SK-MEL-5 (cell line): ENCODE data around the gene ZBTB7C. TPM values are rescaled to one million over a fixed set of nuclear protein-coding genes. Genes with fewer than 3 reads are reported as not detected.

Experiments used
- DNase-seq: peaks from one replicate; pipeline ENCODE4 v3.0.0-alpha.2; 2016; ENCODE audit warnings: low read depth, low spot score
- in situ Hi-C: cut with HindIII; loops from 2 replicates; pipeline ENCODE4 v1.10.0; 2016; ENCODE audit warnings: low sequenced_read_pairs, high pct_unique_total_duplicates, low pct_unique_long_range_greater_than_20kb
- total RNA-seq: library from RNA; depleted of rRNA; stranded (reverse); fragments of >200 nt; shearing (Covaris generic); gene quantifications from 2 replicates; pipeline ENCODE4 v1.2.3, GENCODE V29; 2014

ZBTB7C gene
- total RNA-seq, 1 experiment from 2014 or later = not detected

- in situ Hi-C loops = no loop called here
Observed at GRCh38 chr18:48398074-48398473, 11.1 kb downstream of the ZBTB7C start.

DNA sequence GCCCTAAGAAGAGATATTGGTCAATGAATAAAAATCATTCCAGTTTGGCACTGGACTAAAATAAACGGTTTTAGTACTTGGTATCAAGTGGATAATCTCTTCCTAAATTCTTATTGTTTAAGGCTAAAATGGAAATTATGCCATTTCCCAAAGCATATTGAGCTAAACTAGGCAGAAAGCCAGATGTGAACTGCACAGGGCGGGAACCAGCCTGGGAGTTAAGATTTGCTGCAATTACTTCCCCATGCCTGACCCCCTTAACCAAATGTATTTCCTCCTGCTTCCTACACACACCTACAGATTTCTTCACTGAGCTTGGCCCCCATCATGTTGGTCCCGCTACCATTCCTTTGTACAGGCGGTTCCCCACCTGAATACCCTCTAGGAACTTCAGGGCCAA is 12.2 kb downstream of the ZBTB7C start:
- in situ Hi-C loops = no loop called here
- DNase-seq = no peak

More at GRCh38 chr18:48398074-48398473, 11.1 kb downstream of the ZBTB7C start:
- DNase-seq = no peak

DNA sequence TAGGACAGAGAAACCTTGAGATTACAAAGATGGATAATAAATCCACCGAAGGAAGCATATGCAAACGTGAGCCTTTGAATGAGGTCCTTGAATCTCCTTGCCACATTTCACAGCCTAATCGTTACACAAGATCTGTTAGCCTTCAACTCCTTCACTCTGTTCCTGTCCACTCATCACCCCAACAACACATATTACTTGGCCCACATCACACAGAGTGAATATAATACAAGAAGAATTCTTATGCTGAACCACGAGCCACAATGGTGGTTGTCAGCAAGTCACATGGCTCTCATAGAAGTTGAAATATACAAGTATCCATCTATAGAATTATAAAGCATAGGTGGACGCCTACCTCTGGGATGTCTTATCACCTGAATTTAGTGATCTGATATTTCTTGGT is 12.6 kb downstream of the ZBTB7C start:
- in situ Hi-C loops = no loop called here
- DNase-seq = no peak

- in situ Hi-C loops = no loop called here
- DNase-seq = no peak
Observed at GRCh38 chr18:48395646-48396045, 13.5 kb downstream of the ZBTB7C start.

DNA sequence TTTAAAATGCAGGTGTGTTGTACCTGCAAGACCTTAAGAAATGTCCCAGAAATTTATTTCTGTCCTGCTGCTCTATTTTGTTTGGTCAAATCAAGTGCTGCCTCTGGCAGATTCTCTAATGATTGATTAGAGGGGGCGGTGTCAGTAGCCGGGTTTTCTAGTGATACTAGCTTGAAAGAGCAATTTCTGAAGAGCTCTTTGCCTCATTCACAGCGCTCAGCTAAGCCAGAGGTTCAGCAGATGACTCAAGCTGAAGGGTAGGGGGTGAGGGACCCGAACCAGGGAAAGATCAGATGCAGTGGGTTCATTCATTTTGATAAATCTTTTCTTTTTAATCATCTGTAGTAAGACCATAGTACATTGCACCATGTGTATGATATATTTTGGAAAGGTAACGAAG is 15.0 kb downstream of the ZBTB7C start:
- in situ Hi-C loops = no loop called here

DNA sequence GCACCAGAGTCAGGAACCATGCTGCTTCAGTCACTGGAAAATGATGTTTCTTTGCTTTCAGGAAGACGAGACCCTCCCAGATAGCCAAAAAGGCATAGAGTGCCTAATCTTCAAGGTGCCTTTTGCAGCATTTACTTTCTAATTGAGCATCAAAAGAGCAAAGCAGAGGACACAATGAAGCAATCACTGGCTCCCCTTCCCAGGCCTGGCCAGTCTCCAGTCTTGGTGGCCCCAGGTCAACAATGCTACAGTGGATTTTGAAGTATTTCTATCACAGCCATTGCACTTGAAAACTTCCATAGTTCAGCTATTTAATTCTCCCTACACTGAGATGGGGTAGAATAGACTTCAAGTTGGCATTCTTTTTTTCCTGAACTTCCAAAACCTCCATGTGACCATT is 15.4 kb downstream of the ZBTB7C start:
- DNase-seq = no peak
- in situ Hi-C loops = no loop called here

More for the DNA sequence above, 15.0 kb downstream of the ZBTB7C start:
- DNase-seq = no peak

DNA sequence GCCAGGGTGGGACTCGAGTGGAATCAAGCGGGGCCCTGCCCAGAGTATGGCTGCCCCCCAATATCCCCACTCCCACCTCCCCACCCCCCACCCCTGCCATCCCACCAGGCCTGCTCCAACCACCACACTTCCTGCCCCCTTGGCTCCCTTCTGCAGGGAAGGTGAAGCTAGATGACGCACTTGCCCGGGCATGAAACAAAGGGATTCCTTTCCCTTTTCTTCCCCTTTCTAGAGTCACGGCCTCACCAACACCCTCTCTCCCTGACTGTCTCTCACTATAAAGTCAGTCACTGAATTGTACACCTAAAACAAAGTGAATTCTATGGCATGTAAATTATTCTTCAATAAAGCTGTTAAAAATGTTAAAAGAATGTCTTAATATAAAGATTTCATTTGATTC is 16.0 kb downstream of the ZBTB7C start:
- in situ Hi-C loops = no loop called here

DNA sequence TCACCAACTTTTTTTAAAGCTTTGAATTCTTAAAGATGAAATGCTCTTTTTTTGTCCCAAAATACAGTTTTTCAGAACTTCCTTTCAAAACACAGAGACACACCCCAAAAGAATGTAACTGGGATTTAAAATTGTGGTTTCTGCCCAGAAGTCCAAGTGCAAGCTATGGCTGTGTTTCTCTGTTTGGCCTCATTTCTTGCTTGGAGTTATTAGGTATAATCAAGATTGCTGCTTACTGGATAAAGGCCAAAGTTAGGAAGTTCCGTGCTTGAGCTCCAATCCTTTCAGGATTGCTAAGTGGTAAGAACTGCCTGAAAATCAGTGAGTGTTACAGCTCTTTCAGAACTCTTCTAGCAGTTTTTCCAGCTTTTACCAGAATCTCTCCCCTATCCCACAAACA is 16.9 kb downstream of the ZBTB7C start:
- in situ Hi-C loops = no loop called here

More for the DNA sequence above, 16.0 kb downstream of the ZBTB7C start:
- no peak for DNase-seq

DNA sequence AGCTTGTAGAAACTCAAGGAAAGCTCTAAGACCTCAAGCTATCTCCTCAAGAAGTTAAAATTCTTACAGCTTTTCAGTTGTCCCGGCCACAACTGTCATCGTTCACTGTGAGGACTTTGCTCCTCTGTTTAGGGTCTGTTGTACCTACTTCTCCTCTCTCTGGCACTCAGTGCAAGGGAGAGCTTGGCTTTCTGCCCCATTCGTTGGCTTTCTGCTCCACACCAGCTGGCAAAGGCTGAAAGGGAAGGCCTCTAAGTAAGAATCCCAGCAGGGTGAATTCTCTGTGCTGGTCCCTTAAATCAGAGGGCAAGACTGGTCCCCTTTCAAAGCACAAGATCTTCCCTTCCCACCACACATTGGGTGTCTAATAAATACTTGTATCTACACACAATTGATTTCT is 17.3 kb downstream of the ZBTB7C start:
- DNase-seq = no peak
- in situ Hi-C loops = no loop called here

More for the DNA sequence above, 16.9 kb downstream of the ZBTB7C start:
- no peak for DNase-seq

- in situ Hi-C loops = no loop called here
- DNase-seq = no peak
Observed at GRCh38 chr18:48390641-48391040, 18.5 kb downstream of the ZBTB7C start.

DNA sequence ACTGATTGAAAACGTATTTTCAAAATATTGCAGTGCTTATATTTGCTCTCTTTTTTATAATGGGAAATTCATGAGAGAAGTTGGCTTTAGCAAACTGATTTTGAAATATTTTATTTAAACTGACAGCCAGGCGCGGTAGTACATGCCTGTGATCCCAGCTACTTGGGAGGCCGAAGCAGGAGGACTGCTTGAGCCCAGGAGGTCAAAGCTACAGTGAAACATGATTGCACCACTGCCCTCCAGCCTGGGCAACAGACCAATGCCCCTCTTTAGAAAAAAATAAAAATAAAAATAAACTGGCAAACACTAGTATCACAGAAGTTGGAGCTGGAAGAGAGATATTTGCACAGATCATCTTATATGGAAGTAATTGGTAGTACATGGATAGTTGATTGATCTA is 20.7 kb downstream of the ZBTB7C start:
- in situ Hi-C loops = no loop called here
- DNase-seq = no peak

- in situ Hi-C loops = no loop called here
- no peak for DNase-seq
Observed at GRCh38 chr18:48387300-48387699, 21.9 kb downstream of the ZBTB7C start.

- in situ Hi-C loops = no loop called here
- no peak for DNase-seq
Observed at GRCh38 chr18:48385596-48385995, 23.6 kb downstream of the ZBTB7C start.

DNA sequence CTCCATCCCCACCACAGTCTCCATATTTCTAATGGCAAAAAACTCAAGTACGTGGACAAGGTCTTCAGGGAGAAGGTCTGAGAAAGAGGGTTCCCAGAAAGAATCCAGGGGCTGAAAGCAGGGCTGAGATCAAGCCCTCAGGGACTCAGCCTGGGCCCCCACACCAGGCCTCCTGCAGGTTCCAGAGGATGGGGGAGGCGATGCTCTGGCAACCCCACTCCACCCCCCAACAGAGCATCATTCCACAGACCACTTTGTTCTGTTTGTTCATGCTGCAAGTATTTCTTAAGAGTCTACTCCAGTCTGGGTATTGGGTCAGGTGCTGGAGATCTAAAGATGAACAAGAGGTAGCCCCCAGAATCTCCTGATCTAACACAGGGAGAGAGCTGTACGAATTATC is 32.2 kb downstream of the ZBTB7C start:
- in situ Hi-C loops = no loop called here
- no peak for DNase-seq

GRCh38 chr18:48376406-48376805 is 32.8 kb downstream of the ZBTB7C start:
- in situ Hi-C loops = no loop called here
- DNase-seq = no peak

- in situ Hi-C loops = no loop called here
- DNase-seq = no peak
Observed at GRCh38 chr18:48375150-48375800, 33.9 kb downstream of the ZBTB7C start.

DNA sequence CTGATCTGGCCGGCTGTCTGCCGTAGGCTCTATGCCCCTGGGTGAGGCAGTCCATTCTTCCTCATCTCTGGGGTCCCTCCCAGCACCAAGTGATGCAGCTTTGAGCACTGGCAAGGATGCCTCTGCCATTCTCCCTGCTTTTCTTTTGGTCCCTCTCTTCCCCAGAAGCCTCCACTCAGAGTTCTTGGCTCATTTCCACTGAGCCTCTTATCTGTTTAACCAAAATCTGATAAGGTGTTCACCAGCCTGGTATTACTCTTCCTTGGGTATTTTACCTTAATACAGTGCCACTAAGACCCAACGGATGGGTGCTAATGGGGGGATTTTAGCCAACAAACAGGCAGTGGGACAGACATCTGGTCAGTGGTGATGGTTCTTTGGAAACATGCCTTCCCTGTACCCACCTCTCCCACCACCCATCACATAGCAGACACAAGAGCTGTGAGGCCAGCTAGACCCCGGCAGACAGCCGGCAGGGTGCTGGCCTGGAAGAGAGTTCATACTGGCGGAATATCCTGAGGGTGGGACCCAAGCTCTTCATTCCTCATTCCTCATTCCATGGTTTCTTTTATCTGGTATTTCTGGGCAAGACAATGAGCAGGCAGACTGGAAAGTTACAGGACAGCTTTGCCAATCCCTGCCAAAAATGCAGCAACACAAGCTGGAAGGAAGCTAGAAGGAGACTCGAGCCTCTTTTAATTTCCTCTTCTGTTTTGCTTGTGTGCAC is 34.6 kb downstream of the ZBTB7C start:
- in situ Hi-C loops = no loop called here
- DNase-seq = no peak

DNA sequence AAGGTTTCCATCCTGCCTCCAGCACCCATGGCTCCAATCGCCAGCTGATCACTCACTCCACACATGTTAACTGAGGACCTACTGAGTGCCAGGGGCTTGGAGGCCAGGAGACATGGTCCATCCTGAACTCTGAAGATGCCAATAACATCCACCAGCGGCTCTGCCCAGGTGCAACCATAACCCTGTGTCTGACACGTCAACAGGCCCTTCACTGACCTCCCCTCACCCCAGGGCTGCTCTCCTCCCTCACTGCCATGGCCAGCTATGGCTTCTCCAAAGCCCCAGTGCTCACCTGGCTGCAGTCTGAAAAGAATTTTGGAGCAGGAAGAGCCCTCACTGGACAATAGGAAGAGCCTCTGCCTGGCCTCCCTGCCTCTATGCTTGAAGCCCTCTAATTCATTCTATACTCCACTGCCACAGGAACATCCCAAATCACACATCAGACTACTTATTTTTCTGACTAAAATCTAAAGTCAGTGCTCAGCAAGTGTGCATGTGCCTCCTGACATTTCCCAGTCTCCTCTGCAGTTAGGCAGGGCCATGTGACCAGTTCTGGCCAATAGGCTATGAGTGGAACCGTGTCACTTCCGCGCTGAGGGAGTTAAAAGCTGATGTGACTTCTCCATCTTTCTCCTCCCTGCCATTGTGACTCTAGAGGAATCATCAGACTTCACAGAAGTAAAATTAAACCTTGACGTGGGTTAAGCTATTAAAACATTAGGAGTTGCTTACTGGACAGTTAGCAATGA is 37.2 kb downstream of the ZBTB7C start:
- no peak for DNase-seq
- in situ Hi-C loops = no loop called here

GRCh38 chr18:48367557-48367956 is 41.6 kb downstream of the ZBTB7C start:
- in situ Hi-C loops = no loop called here
- no peak for DNase-seq
